AG08395 (cell line): Measurements from ENCODE around the gene LAMA4.

Experiments
- DNase-seq: peaks from one replicate; pipeline ENCODE4 v3.0.0; 2012; ENCODE audit warnings: mixed read lengths, low spot score

LAMA4 gene

DNA sequence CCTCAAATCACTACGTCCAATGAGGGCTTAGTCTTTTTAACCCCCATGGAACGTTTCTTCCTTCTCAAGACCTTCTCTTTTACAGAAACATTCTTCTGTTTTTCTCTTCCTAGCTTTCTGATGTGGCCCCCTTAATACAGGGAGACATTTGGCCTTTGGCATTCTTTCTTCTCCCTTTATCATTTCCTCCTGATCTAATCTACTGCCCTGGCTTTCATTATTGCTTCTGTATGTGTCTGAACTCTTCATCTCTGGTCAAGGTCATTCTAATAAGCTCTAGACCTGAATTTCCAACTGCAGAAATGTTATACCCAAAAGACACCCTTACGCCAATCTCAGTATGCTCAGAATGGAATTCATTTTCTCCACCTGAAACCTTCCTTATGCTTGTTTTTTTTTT lies 18.4 kb upstream of the LAMA4 start:
- no peak for DNase-seq

DNA sequence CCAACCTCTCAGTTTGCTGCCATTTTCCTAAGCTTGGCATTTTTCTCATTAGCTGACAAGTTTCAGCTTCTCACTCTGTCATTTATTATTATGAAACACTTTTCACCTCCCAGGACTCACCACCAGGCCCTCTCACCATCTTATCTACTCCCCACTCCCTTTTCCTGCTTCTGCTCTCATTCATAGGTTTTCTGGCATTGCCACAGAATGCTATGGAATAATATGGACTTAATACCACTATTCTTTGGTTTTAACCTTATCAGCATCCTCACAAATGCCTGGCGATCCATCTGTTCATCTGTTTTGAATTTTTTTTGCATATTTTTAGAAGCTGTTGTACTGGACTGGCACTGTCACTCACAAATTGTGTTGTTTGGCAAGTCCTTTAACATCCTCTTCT lies 16.4 kb upstream of the LAMA4 start:
- DNase-seq = no peak

DNA sequence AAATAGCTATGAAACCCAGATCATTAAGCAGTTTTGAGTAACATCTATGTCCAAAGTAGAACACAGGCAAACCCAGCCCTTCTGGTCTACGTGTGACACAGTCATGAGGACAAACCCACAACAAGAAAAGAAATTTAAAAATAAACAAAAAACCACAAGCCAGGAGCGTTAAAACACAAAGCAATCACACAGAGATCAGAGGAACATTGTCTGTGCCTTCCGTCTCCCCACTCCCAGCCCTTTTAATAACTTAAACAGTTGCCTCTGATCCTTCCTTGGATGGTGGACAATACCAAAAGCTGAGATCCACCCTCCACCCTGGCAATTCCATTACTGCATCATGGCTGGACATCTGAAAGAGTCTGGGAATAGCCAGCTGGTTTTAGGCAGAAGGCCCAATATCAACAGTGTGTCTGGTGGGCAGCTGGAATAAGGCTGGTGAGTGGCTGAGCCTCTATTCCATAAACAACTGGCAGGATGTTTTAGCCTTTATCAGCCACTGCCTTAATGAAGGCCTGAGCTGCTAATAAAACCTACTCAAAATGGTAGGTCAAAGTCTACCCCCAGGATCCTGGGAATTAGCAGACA lies 15.7 kb upstream of the LAMA4 start:
- DNase-seq = no peak

DNA sequence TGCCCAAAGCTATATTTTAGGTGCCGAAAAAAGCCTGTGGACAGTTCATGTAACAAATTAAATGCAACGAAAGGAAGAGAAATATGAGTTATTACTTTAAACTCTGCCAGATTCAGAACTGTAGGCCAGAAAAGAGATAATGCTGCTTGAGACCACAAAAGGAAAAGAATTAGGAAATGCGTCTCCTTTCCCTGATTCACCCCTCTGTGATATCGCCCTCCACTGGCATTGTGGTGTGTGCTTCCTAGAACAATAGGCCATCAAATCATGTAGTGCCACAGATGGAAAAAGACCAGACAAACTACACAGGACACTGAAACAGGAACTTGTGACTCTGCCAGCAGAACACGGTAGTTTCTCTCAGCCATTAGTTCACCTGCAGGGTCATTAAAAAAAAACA lies 14.7 kb upstream of the LAMA4 start:
- peak; percentile 55 for DNase-seq

DNA sequence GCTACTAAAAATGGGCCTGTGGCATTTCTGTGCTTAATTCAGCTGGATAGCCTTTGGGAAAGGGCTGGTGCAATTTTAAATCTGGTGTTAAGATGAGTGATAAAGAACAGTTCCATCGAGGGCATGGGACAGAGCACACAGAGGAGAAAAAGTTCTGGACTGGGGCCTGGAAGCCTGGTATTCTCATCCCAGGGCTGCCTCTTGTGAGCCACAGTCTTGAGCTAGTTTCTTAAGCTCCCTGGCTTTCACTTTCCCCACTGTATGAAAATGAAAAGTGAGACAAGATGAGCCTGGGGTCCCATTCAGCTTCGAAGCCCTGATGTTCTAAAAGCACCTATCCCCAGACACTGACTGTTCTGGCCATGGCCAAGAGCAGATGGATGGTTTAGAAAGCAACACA lies 14.3 kb upstream of the LAMA4 start:
- DNase-seq = no peak

DNA sequence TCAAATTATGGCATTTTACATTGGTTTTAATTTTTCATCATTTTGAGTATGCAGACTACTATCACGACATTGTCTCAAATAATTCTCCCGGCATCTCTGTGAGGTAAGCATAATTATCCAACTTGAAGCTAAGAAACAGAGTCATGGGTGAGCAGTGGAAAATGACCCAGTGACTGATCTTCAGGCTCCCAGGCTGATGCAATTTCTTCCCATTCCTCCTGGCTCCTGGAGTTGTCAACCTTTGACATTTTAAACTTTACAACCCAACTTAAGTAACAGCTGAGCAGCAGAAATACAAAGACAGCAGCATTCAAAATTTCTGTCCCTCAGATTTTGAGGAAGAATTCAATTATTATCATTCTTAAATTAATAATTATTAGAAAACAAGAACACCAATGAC lies 13.7 kb upstream of the LAMA4 start:
- DNase-seq = no peak

GRCh38 chr6:112266331-112266730 lies 12.0 kb upstream of the LAMA4 start:
- DNase-seq = no peak

DNA sequence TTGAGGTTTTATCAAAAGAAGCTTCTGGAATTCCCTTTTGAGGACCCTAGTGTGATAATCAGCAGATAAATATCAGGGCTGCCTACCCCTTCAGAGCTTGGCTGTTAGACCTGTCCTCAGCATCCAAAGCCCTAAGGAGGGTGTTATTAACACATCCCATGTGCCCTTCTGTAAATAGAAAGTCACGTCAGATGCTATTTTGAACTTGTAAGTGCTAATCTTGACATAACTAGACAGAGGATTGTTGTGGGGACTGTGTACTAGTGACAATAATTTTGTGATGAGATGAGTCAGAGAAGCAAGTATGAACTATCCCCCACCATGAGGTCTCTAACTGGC lies 4.9 kb upstream of the LAMA4 start:
- DNase-seq = no peak

DNA sequence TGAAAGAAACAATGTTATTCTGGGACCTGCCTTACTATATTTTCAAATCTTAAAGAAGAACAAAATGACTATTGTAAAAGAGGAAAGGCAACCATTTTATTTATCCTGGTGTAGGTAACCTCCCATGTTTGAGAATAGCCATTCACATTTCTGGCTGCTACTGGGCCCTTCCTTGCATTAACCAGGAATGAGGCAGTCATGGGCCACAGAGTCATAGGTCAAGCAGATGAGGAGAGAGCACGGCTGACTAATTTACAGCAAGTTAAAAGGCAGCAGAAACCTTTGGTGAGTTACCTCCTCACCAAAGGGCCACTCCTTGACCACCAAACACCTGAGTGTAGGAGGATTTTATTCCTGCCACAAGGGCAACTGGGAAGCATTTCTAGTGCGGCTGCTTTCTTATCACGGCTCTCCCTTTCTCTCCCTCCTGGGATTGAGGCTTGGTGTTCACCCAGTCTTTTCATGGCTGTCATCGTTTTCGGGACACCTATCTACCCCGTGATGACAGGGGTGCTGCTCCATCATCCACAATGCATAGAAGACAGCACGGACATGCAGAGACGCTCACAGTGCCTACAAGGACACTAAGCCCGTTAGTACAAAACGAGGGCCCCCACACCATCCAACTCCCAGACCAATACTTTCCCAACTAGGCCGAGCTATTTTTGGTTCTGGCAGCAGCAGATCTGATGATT lies 4.4 kb upstream of the LAMA4 start:
- no peak for DNase-seq

DNA sequence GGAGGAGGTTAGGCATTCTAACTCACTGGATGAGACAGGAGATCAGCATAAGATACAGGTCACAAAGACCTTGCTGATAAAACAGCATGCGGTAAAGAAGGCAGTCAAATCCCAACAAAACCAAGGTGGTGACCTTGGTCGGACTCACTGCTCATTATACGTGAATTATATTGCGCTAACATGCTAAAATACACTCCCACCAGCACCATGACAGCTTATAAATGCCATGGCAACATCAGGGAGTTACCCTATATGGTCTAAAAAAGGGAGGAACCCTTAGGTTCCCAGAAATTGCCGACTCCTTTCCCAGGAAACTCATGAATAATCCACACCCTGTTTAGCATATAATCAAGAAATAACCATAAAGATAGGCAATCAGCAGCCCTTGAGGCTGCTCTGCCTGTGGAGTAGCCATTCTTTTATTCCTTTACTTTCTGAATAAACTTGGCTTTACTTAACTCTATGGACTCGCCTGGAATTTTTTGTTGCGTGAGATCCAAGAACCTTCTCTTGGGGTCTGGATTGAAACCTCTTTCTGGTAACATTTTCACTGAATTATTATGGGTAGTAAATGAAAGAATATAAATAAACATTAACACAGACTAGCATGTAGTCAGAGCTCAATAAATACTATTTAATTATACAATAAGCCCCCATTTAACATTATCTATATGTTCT lies 3.0 kb upstream of the LAMA4 start:
- DNase-seq = no peak

DNA sequence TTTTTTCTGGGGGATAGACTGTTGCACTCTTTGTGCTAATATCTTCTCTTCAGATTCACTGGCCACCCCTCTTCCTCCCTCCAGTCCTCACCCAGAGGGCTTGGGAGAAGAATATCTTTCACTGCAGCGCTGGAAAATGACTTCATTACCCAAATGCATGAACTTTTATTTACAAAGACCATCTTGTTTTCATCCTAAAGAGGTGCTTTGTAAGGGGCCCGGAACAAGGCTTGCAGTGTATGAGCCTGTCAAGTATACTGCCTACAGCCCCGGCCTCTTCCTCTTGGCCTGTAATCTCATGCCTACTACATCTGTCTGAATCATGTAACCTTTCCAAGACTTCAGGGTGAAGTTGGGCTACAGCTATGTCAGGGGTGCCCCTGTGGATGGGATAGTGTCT lies 554 bp upstream of the LAMA4 start:
- no peak for DNase-seq

GRCh38 chr6:112253498-112253840 lies 898 bp downstream of the LAMA4 start:
- no peak for DNase-seq

DNA sequence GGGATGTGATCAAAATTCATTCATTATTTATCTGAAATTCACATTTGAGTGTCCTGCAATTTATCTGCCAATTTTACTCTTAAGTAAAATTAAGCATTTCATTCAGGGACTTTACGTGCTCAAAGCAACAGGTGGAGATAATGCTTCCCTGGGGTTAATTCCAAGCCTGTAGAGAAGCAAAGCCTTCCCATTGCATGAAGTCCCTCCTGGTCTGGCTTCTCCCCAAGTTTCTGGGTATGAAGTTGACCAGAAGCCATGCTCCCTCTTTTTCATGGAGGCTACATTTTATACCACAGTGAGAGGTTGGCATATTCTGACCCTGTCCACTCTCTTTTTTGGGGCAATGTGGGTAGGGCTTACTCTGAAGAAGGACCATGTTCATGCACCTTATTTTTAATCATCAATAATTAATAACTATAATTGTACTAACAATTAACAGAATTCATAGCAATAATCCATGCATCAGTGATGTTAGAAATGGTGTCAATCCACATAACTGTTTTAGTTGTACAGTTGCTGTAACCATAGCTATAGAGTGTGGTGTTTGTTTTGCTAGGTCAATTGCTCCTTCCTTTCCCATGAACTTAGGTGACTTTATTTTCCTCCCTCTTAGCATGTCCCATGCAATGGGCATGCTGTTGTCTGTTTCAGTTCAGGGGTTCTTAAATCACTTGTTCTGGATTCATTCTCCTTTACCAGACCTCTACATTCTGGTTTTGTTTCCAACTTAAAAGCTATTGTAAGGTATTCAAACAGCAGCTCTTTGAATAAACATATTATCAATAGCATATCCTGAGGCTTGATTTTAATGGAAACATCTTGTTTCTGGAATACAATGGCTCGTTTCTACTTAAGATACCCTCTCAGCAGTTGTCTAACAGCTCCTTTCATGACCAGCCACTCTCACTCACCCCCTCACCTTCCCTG lies 1.5 kb downstream of the LAMA4 start:
- DNase-seq = peak; percentile 38

DNA sequence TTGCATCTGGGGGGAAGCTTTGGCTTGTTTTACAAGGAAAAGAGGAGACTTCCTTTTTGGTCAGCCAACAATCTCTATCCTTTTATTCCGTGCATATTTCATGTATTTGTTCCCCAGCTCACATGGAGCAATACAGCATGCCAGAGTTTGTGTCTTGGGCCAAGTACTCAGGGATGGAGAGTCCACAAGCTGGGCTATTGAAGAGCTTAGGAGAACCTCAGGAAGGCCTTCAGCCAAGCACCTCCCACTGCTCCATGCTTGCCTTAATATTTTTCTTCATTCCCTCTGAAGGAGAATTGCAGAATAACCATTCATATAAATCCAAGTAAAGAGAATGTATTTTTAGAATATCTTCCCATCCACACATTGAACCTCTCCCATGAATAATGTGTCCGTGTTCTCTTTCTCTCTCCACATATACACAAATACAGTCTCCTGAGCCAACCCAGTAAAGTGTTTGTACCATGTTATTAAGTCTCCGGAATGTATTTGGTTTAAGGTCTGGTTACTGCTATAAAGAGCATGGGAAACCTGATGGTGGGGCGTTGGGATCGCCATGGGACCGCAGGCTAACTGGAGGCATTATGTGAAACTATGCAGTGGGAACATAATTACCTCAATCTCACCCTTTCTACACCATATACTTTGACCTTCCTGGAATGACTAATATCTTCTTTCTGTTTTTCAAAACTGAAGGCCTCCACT lies 3.0 kb downstream of the LAMA4 start:
- peak; percentile 58 for DNase-seq

DNA sequence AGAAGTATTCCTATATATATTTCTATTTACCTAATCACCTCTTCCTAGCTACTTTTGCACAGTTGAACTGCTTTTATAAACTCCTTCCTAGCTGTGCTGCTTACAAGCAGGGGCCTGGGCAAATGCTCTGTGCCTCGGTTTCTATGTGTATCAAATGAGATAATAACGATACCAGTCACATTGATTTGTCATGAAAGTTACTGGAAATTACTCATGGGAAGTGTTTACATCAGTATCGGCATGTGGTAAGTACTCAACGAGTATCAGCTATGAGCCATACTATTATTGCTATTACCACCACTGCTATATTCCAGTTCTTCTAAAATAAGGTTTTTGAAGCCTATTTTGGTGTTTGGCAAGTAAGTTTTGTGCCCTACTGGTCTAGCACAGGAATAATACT lies 4.9 kb downstream of the LAMA4 start:
- DNase-seq = no peak

DNA sequence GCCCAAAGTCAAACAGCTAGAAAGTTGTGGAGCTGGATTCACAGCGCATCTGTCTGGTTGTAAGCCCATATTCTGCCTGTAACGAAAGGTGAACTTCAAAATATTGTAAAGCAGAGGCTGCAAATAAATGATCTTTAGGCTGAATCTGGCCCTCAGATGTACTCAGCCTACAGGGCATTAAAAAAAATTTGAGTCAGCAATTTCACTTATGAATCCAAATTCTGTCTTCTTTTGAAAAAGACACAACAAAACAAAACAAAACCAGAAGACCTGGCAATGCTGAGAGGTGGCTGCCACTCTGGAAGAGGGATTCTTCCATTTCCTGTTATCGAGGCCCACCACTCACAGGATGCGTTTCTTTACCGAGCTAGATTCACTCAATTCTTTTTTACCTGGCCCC lies 7.1 kb downstream of the LAMA4 start:
- DNase-seq = no peak

DNA sequence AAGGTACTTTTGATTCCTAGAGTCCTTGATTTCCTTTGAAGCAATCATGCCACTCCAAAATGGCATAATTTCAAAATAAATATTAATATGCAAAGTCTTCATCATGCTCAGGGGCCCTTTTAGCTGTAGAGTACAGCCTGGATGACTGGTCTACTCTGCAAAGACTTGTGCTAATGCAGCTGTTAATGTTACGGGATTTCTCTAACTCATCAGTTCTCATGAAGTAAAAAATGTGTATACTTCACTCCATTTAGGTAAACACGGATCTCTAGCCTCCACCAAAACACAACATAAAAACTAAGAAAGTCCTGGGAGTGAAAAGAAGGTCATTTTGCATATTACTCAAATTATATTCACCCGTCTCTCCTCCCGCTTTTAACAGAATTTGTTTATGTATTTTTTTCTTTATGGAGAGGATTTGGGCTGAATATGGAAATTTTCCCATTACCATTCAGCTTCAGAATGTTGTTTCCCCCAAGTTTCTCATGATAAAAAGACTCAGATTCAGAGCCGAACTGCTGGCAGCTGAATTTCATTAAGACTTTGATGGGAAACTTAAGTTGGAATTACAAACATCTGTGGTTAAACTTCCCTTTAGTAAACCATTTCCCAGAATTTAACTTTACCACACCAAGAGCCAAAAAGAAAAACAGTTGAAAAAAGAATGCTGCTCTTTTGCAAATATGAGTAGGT lies 8.7 kb downstream of the LAMA4 start:
- peak; percentile 62 for DNase-seq

- DNase-seq = no peak
Measured at GRCh38 chr6:112243861-112244827, 10.2 kb downstream of the LAMA4 start.

- no peak for DNase-seq
Measured at GRCh38 chr6:112241820-112242429, 12.4 kb downstream of the LAMA4 start.

DNA sequence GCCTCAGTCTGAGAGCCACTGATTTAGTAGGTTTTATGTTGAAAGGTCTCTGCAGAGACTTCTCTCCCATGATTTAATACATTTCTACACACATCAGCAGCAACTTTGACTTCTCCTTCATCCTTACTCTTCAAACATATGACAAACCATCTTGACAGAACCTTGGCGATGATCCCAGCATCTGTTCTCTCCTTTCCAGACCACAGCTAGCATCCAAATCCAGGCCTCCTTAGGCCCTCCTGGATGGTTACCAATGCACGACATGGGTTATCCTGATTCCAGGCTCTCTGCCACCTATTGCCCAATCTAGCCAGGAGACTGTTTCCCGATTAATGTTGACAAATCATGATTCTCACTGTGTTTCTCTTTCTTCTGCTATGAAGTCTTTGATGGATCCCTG lies 16.8 kb downstream of the LAMA4 start:
- peak; percentile 83 for DNase-seq
